ENCODE measurements around the gene HMHB1.

HMHB1 gene

GRCh38 chr5:143819716-143820115, 7.8 kb downstream of the HMHB1 start:
- DNase-seq (ENCODE audit: low read depth in 1 of 2, low spot score in 1 of 2) = no peak
- H3K4me3 ChIP-seq (replicated peaks; ENCODE audit: insufficient read depth, low read length) = no peak overlapping the region
- H3K27me3 ChIP-seq (ENCODE audit: insufficient read depth, poor library complexity, severe bottlenecking) = peaks cover 4% of the 10 kb centered on the region
- no peak overlapping the region for H3K27ac ChIP-seq (replicated peaks)
- TF ChIP-seq SPI1 (IDR thresholded peaks at IDR 0.05; ENCODE audit: borderline replicate concordance, low read depth) = no peak
- TF ChIP-seq CTCF (IDR thresholded peaks at IDR 0.05; ENCODE audit: insufficient read depth, low read length) = no peak
- no peak for TF ChIP-seq GABPA (IDR thresholded peaks at IDR 0.05; ENCODE audit: low read depth)
- no peak for TF ChIP-seq POLR2AphosphoS5 (IDR thresholded peaks at IDR 0.05; ENCODE audit: low read depth)
- TF ChIP-seq REST (IDR thresholded peaks at IDR 0.05; ENCODE audit: insufficient replicate concordance, low read depth) = no peak

GRCh38 chr5:143820451-143820850, 8.5 kb downstream of the HMHB1 start:
- Histone ChIP-seq H3K4me3 (replicated peaks; ENCODE audit: insufficient read depth, low read length) (no peak overlapping the region), H3K27ac (replicated peaks) (no peak overlapping the region), H3K27me3 (ENCODE audit: insufficient read depth, poor library complexity, severe bottlenecking) (peaks cover 4% of the 10 kb centered on the region)
- no peak for TF ChIP-seq GABPA (IDR thresholded peaks at IDR 0.05; ENCODE audit: low read depth)
- no peak for TF ChIP-seq POLR2AphosphoS5 (IDR thresholded peaks at IDR 0.05; ENCODE audit: low read depth)
- TF ChIP-seq SPI1 (IDR thresholded peaks at IDR 0.05; ENCODE audit: borderline replicate concordance, low read depth) = no peak
- TF ChIP-seq CTCF (IDR thresholded peaks at IDR 0.05; ENCODE audit: insufficient read depth, low read length) = no peak
- TF ChIP-seq REST (IDR thresholded peaks at IDR 0.05; ENCODE audit: insufficient replicate concordance, low read depth) = no peak
- no peak for DNase-seq (ENCODE audit: low read depth in 1 of 2, low spot score in 1 of 2)

GRCh38 chr5:143824851-143825720, 13.1 kb downstream of the HMHB1 start:
- no peak for TF ChIP-seq GABPA (IDR thresholded peaks at IDR 0.05; ENCODE audit: low read depth)
- peak; percentile 92 for TF ChIP-seq CTCF (IDR thresholded peaks at IDR 0.05; ENCODE audit: insufficient read depth, low read length)

More at GRCh38 chr5:143824851-143825720, 13.1 kb downstream of the HMHB1 start:
- H3K4me3 ChIP-seq (replicated peaks; ENCODE audit: insufficient read depth, low read length) = no peak overlapping the region
- no peak overlapping the region for H3K27ac ChIP-seq (replicated peaks)
- DNase-seq (ENCODE audit: low read depth in 1 of 2, low spot score in 1 of 2) = peak; percentile 42 to 71
- no peaks in the 10 kb centered on the region for H3K27me3 ChIP-seq (ENCODE audit: insufficient read depth, poor library complexity, severe bottlenecking)

Measured in HL-60 (cell line).